Duodenal mucosa (tissue), 2 donors: Measurements from ENCODE around the gene KCNJ18.
"Not testable (repeated sequence)": the region's sequence is repeated elsewhere in the genome, so short reads cannot be mapped to it uniquely, and the experiment has no call there.

Experiments used
- H3K27ac ChIP-seq: one replicate; pipeline ENCODE4 v1.7.0; 2013; ENCODE audit warnings: low read depth, low read length
- H3K27me3 ChIP-seq, 2 donors: one replicate each; pipeline ENCODE4 v1.7.0; 2013; ENCODE audit warnings: low read length in 2 of 2, control low read depth in 1 of 2; ENCODE audit not compliant: insufficient read depth in 2 of 2, control insufficient read depth in 1 of 2
- H3K36me3 ChIP-seq, 2 donors: one replicate each; pipeline ENCODE4 v1.7.0; 2013; ENCODE audit warnings: low read length in 2 of 2, control low read depth in 1 of 2; ENCODE audit not compliant: insufficient read depth in 2 of 2, control insufficient read depth in 1 of 2
- H3K4me1 ChIP-seq, 2 donors: one replicate each; pipeline ENCODE4 v1.7.0; 2013; ENCODE audit warnings: low read length in 2 of 2, control low read depth in 1 of 2; ENCODE audit not compliant: insufficient read depth in 2 of 2, control insufficient read depth in 1 of 2
- H3K4me3 ChIP-seq, 2 donors: one replicate each; pipeline ENCODE4 v1.7.0; 2013; ENCODE audit warnings: low read length in 2 of 2, low read depth in 1 of 2
- H3K9ac ChIP-seq, 2 donors: one replicate each; pipeline ENCODE4 v1.7.0; 2013; ENCODE audit warnings: low read length in 2 of 2, low read depth in 1 of 2
- H3K9me3 ChIP-seq, 2 donors: one replicate each; pipeline ENCODE4 v1.7.0; 2013; ENCODE audit warnings: low read length in 2 of 2, control low read depth in 1 of 2; ENCODE audit not compliant: control insufficient read depth in 1 of 2

Gene KCNJ18

GRCh38 chr17:21686165-21687015 is 5.9 kb upstream of the KCNJ18 start:
- no peaks in the 10 kb centered on the region for H3K4me1 ChIP-seq
- no peak overlapping the region for H3K27ac ChIP-seq
- no peaks in the 10 kb centered on the region for H3K36me3 ChIP-seq
- no peak overlapping the region for H3K4me3 ChIP-seq
- H3K9ac ChIP-seq = no peak overlapping the region
- no peaks in the 10 kb centered on the region for H3K27me3 ChIP-seq
- H3K9me3 ChIP-seq = no peaks in the 10 kb centered on the region

DNA sequence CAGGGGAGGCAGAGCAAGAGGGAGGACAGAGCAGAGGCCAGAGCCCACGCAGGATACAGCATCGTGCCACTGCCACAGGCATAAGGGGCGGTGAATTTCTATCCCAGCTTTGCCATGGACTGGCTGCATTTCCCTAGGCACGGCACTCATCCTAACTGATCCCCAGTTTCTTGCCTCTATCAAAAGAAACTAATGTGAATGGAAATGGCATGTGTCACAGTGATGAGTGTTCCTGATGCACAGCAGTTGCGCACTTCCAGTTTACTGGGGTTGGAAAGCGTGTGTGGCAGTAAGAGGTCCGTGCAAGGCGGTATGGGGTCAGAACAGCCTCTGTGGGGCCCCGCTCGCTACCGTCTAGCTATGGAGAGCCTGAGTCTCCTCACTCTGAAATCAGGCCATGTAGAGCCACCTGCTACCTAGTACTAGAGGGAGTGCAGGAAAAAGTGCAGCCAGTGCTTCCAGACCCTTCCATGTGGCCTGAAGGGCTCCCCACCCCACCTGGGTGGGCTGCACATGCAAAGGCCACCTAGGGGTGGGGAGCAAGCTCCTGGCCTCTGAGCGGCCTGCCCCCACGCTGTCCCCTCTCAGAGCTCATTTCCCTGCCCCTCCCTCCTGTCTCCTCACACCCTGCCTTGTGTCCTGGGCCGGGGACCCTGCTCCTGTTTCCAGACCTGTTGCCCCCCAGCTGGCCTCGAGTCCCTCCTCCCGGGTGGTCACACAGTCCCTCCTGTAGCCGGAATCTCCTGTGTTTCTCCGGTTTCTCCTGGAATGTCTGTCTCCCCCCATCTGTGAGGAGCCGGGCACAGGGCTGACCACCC is 5.0 kb upstream of the KCNJ18 start:
- Histone ChIP-seq H3K27me3 (no peaks in the 10 kb centered on the region), H3K27ac (no peak overlapping the region), H3K36me3 (no peaks in the 10 kb centered on the region), H3K9me3 (no peaks in the 10 kb centered on the region), H3K4me3 (no peak overlapping the region), H3K9ac (no peak overlapping the region), H3K4me1 (no peaks in the 10 kb centered on the region)

GRCh38 chr17:21688293-21688949 is 3.9 kb upstream of the KCNJ18 start:
- no peaks in the 10 kb centered on the region for H3K27me3 ChIP-seq
- H3K9me3 ChIP-seq = no peaks in the 10 kb centered on the region
- no peaks in the 10 kb centered on the region for H3K4me1 ChIP-seq
- no peak overlapping the region for H3K9ac ChIP-seq
- no peak overlapping the region for H3K27ac ChIP-seq
- no peak overlapping the region for H3K4me3 ChIP-seq
- H3K36me3 ChIP-seq = no peaks in the 10 kb centered on the region

DNA sequence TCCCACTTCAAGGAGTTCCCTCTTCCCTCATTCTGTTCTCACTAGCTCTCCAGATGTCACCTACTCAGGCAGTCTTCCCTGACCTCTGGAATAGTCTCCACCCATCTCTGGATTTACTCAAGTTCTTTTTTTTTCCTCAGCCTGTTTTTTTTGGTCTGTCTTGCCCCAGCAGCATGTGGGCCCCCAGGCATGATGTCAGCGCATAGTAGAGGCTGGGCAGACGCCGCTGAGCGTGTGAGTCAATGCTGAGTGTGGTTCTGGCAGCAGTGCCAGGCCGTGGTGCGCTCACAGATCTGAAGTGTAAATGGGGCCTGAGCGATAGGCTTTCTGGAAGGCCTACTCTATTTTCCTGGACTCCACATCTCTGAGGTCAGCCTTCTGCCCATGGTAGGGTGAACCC is 2.7 kb upstream of the KCNJ18 start:
- H3K9me3 ChIP-seq = no peaks in the 10 kb centered on the region
- no peaks in the 10 kb centered on the region for H3K36me3 ChIP-seq
- no peak overlapping the region for H3K4me3 ChIP-seq
- H3K27ac ChIP-seq = no peak overlapping the region
- H3K4me1 ChIP-seq = no peaks in the 10 kb centered on the region
- no peak overlapping the region for H3K9ac ChIP-seq
- H3K27me3 ChIP-seq = no peaks in the 10 kb centered on the region

DNA sequence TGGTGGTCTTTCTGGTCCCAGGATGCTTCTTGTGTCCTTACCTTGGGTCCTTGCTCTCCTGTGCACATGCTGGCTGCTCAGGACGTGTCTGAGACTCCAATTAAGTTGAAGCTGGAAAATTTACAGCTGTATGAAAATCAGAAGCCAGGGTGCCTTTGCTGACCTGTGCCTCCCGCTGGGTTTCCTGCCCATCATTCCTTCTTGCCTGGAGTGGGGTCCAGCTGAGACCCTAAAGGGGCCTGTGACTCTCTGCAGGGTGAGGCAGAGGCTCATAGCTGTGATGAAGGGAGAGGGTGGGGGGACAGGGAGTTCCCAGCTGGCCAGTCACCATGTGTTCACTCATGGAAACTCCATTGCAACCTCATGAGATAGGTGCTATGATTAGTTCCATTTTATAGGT is 1.5 kb upstream of the KCNJ18 start:
- not testable (repeated sequence) for H3K9ac ChIP-seq, H3K4me3 ChIP-seq, H3K27ac ChIP-seq, H3K27me3 ChIP-seq, H3K4me1 ChIP-seq, H3K9me3 ChIP-seq, H3K36me3 ChIP-seq

- not testable (repeated sequence) for H3K27me3 ChIP-seq, H3K4me1 ChIP-seq, H3K4me3 ChIP-seq, H3K9me3 ChIP-seq, H3K36me3 ChIP-seq, H3K9ac ChIP-seq, H3K27ac ChIP-seq
These were observed 842 bp upstream of the KCNJ18 start for GRCh38 chr17:21691481-21691880.

DNA sequence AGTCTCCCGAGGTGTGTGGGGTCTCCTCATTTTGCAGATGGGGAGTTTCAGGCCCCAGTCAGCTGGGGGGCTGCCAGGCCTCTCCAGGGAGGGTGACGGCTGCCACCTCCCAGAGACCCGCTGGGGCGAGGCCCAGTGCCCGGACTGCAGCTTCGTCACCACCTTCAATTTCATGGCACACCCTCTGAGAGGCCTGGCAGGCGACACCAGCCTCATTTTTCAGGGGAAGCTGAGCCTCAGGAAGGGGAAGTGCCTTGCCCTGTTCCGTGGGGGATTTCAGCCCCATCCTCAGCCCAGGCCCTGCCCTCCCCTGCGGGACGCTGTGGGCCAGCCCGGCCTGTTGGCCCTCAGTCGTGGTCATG is 362 bp downstream of the KCNJ18 start:
- H3K36me3 ChIP-seq, H3K27ac ChIP-seq, H3K27me3 ChIP-seq, H3K4me1 ChIP-seq, H3K9ac ChIP-seq, H3K9me3 ChIP-seq, H3K4me3 ChIP-seq: not testable (repeated sequence)

DNA sequence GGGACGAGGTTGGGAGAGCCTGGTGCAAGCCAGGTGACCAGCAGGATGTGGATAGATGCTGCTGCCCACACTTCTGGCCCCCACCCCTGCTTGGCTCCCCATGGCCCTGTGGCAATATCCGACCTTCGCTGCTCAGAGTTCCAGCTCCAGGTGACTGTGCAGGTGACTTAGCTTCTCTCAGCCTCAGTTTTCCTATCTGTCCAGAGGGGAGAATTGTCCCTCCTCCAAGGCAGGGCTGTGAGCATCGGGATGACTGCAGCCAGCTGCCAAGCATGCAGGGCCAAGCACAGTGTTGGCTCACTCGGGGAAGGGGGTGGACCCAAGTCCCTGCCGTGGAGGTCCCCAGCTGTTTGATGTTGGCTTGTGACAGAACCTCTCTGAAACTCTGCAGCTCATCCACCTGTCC is 1.1 kb downstream of the KCNJ18 start:
- not testable (repeated sequence) for H3K9me3 ChIP-seq, H3K27me3 ChIP-seq, H3K9ac ChIP-seq, H3K4me1 ChIP-seq, H3K4me3 ChIP-seq, H3K36me3 ChIP-seq, H3K27ac ChIP-seq

DNA sequence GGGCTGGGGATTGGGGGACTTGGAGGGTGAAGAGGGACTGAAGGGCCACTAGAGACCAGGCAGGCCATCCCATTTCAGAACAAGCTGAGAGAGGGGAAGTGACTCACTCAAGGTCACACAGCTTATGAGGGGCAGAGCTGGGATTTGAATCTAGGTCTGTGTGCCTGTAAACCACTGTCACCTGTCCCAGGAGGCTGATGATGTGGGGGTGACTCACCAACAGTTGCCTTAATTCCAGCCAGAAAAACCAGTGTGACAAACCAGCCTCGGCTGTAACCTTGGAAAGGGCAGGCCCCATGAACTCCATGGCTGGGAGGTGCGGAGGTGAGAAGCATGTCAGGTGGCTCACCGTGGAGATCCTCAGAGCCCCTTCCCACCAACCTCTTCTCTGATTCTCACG is 1.6 kb downstream of the KCNJ18 start:
- H3K9me3 ChIP-seq, H3K9ac ChIP-seq, H3K27ac ChIP-seq, H3K4me1 ChIP-seq, H3K27me3 ChIP-seq, H3K36me3 ChIP-seq, H3K4me3 ChIP-seq: not testable (repeated sequence)

DNA sequence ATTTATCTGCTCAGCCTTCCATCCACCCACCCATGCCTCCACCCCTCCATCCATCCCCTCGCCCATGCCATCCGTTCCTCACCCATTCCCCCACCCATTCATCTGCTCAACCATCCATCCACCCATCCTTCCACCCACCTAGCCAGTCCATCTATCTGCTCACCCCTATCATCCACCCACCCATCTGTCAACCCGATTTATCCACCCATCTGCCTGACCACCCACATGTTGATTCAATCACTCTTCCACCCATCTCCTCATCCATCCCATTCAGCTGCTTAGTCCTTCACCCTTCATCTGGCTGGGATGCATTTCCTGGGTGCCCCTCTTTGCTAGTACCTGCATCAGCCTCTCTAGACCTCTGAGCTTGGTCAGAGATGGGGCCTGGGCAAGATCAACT is 3.9 kb downstream of the KCNJ18 start:
- not testable (repeated sequence) for H3K27ac ChIP-seq, H3K9me3 ChIP-seq, H3K4me3 ChIP-seq, H3K4me1 ChIP-seq, H3K36me3 ChIP-seq, H3K27me3 ChIP-seq, H3K9ac ChIP-seq
